ENCODE measurements around the gene SOCS7. TPM values are rescaled to one million over a fixed set of nuclear protein-coding genes. Genes with fewer than 3 reads are reported as not detected.

The SOCS7 gene
- total and polyA plus RNA-seq, 2 of the 4 experiments (the other 2 are of a cell fraction) = 6.5 to 6.8 TPM

DNA sequence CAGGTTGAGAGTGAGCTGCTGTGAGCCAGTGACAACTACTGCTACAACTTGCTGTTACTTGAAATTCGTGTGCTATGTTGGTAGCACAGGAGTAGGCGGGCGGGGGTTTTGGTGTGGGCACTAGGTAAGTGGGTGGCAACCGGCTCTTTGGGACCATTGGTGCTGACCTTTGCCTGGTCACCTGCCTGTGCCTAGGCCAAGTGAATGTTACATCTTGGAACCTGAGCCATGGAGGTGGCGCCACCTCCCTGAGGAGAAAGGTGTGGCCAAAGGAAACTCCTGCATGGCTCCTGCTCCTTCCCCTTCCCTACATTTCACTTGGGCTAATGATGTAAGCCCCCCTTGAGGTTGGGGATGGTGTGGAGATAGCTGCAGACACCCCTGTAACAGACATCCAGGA, 51.3 kb downstream of the SOCS7 start:
- no peak overlapping the region for H2BK120ac ChIP-seq (ENCODE audit: low read depth, low read length)
- dilution Hi-C loops (cut with HindIII; ENCODE audit: low sequenced_read_pairs, unreplicated experiment) = no loop called here
- POLR2A ChIA-PET (ENCODE audit: unreplicated experiment) = no interaction called here
- no peak overlapping the region for H4K8ac ChIP-seq (ENCODE audit: low read depth in 2 of 2, low read length in 2 of 2)
- no peak overlapping the region for H4K91ac ChIP-seq (ENCODE audit: insufficient read depth, low read depth, low read length)
- H3K36me3 ChIP-seq (ENCODE audit: control insufficient read depth, insufficient read depth, low read length) = peaks cover 34% of the 10 kb centered on the region
- H2BK20ac ChIP-seq (ENCODE audit: low read depth, low read length) = no peak overlapping the region
- no peak for DNase-seq
- peaks cover 0 to 3% of the 10 kb centered on the region in 2 experiments; a peak in 1 of 4 replicates for H3K79me1 ChIP-seq (ENCODE audit: low read depth in 1 of 2, low read length in 2 of 2)
- no peaks in the 10 kb centered on the region for H4K20me1 ChIP-seq (ENCODE audit: insufficient read depth, low read length)
- no peak overlapping the region for H3K9ac ChIP-seq (ENCODE audit: low read depth, low read length)
- 100% methylated on average over 3 of the region's 5 CpGs; no CpG with 5 or more reads in 1 of the 2 experiments for WGBS, 2 experiments (ENCODE audit: extremely low coverage in 2 of 2, insufficient read length in 1 of 2)
- CTCF ChIA-PET = interaction anchor here (1.1 kb wide), 1 partner anchor 20 kb away, joined by 4 read pairs; no protein-coding TSS in a partner anchor
- no peak overlapping the region for H4K5ac ChIP-seq (ENCODE audit: low read depth, low read length)
- no peak overlapping the region for H2BK15ac ChIP-seq (ENCODE audit: low read depth, low read length)
- H3K9me3 ChIP-seq (ENCODE audit: control insufficient read depth, insufficient read depth, low read length) = no peaks in the 10 kb centered on the region
- no peak; the same call in 1 of the 2 replicates for ATAC-seq (ENCODE audit: low read depth)
- H3K4me3 ChIP-seq (ENCODE audit: insufficient read depth, low read depth, low read length) = no peak overlapping the region
- intact Hi-C loops (cut with micrococcal nuclease) = no loop called here
- H2BK5ac ChIP-seq (ENCODE audit: low read depth, low read length, poor library complexity, severe bottlenecking) = no peak overlapping the region
- H3K27me3 ChIP-seq (ENCODE audit: control insufficient read depth, insufficient read depth, low read length) = no peaks in the 10 kb centered on the region
- no peak overlapping the region for H3K4me2 ChIP-seq (ENCODE audit: low read depth, low read length)
- TF ChIP-seq, protein P1, sequence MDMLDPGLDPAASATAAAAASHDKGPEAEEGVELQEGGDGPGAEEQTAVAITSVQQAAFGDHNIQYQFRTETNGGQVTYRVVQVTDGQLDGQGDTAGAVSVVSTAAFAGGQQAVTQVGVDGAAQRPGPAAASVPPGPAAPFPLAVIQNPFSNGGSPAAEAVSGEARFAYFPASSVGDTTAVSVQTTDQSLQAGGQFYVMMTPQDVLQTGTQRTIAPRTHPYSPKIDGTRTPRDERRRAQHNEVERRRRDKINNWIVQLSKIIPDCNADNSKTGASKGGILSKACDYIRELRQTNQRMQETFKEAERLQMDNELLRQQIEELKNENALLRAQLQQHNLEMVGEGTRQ (IDR thresholded peaks at IDR 0.05; ENCODE audit: low read depth, low read length) = no peak
- TF ChIP-seq CHD1 (IDR thresholded peaks at IDR 0.05; ENCODE audit: low read depth, low read length) = no peak
- TF ChIP-seq RFX5 (IDR thresholded peaks at IDR 0.05; ENCODE audit: low read depth, low read length) = no peak
- no peak for TF ChIP-seq MAZ (IDR thresholded peaks at IDR 0.05; ENCODE audit: borderline replicate concordance, low read depth, low read length)
- TF ChIP-seq POLR2A (IDR thresholded peaks at IDR 0.05; ENCODE audit: low read depth, low read length) = no peak
- TF ChIP-seq, protein P2, sequence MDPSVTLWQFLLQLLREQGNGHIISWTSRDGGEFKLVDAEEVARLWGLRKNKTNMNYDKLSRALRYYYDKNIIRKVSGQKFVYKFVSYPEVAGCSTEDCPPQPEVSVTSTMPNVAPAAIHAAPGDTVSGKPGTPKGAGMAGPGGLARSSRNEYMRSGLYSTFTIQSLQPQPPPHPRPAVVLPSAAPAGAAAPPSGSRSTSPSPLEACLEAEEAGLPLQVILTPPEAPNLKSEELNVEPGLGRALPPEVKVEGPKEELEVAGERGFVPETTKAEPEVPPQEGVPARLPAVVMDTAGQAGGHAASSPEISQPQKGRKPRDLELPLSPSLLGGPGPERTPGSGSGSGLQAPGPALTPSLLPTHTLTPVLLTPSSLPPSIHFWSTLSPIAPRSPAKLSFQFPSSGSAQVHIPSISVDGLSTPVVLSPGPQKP (IDR thresholded peaks at IDR 0.05; ENCODE audit: borderline replicate concordance, low read depth, low read length) = no peak
- TF ChIP-seq, protein P3, sequence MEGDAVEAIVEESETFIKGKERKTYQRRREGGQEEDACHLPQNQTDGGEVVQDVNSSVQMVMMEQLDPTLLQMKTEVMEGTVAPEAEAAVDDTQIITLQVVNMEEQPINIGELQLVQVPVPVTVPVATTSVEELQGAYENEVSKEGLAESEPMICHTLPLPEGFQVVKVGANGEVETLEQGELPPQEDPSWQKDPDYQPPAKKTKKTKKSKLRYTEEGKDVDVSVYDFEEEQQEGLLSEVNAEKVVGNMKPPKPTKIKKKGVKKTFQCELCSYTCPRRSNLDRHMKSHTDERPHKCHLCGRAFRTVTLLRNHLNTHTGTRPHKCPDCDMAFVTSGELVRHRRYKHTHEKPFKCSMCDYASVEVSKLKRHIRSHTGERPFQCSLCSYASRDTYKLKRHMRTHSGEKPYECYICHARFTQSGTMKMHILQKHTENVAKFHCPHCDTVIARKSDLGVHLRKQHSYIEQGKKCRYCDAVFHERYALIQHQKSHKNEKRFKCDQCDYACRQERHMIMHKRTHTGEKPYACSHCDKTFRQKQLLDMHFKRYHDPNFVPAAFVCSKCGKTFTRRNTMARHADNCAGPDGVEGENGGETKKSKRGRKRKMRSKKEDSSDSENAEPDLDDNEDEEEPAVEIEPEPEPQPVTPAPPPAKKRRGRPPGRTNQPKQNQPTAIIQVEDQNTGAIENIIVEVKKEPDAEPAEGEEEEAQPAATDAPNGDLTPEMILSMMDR (conservative IDR thresholded peaks at IDR 0.05; ENCODE audit: low read depth, low read length) = no peak
- no peak for TF ChIP-seq BHLHE40 (IDR thresholded peaks at IDR 0.05; ENCODE audit: low read depth, low read length)
- no peak for TF ChIP-seq MXI1 (IDR thresholded peaks at IDR 0.05; ENCODE audit: borderline replicate concordance, low read depth, low read length)
- no peak for TF ChIP-seq NFE2L2 (IDR thresholded peaks at IDR 0.05; ENCODE audit: low read depth, low read length)
- peaks cover 6% of the 10 kb centered on the region; the same call in 1 of the 2 replicates for H3K9me1 ChIP-seq (ENCODE audit: insufficient read depth, low read length)
- H3K4ac ChIP-seq (ENCODE audit: low read depth, low read length) = no peak overlapping the region
- no peak overlapping the region for H3K56ac ChIP-seq (ENCODE audit: extremely low read depth, insufficient read depth, low read length)
- H3K14ac ChIP-seq (replicated peaks; ENCODE audit: low read depth, low read length) = no peak overlapping the region
- H2AFZ ChIP-seq (replicated peaks; ENCODE audit: low read length, poor library complexity) = peak overlapping the region; percentile 10
- no TSS peak for BruUV-seq (replicated peaks)
- H2AK9ac ChIP-seq (replicated peaks; ENCODE audit: low read depth, low read length, poor library complexity) = no peak overlapping the region
- no peak overlapping the region for H3K23ac ChIP-seq (ENCODE audit: low read depth, low read length)
- no peak overlapping the region for H3K27ac ChIP-seq (ENCODE audit: insufficient read depth, low read length)
- in situ Hi-C loops (cut with MboI; ENCODE audit: low sequenced_read_pairs) = loop anchor here (5.0 kb wide), 1 partner anchor 46 kb away; no protein-coding TSS in a partner anchor
- peaks cover 1% of the 10 kb centered on the region; the same call in 1 of the 2 replicates for H3K4me1 ChIP-seq (ENCODE audit: control insufficient read depth, insufficient read depth, low read length)
- no peak overlapping the region for H3K18ac ChIP-seq (ENCODE audit: low read depth, low read length)
- H2AK5ac ChIP-seq (ENCODE audit: low read depth, low read length) = no peak overlapping the region
